Measurements from ENCODE around the gene KCNN4. TPM values are rescaled to one million over a fixed set of nuclear protein-coding genes. Genes with fewer than 3 reads are reported as not detected.

Gene KCNN4
- total RNA-seq, 2 donors from 2014 or later = 2.8 to 3.5 TPM

DNA sequence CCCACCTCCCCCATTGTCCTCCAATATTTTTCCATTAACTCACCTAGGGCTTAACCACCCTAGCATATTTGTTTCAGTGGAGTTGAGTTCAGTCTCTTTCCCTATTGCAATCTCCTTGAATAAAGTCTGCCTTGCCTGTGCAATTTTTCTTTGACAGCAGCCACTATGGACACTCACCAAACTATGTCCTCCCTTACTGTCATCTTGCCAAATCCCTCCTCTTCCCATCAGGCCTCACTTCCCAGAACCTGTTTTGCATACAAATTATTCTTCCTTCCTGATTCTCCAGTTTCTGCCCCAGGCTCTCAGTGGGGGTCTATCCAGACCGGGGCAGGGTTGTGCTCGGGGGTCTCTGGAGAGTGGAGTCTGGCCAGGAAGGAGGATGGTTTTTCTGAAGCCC, 23.7 kb upstream of the KCNN4 start:
- ATAC-seq (ENCODE audit: insufficient number of reproducible peaks, low FRiP score, low read depth) (no peak), DNase-seq (ENCODE audit: low spot score) (no peak)
- TF ChIP-seq, protein P1, sequence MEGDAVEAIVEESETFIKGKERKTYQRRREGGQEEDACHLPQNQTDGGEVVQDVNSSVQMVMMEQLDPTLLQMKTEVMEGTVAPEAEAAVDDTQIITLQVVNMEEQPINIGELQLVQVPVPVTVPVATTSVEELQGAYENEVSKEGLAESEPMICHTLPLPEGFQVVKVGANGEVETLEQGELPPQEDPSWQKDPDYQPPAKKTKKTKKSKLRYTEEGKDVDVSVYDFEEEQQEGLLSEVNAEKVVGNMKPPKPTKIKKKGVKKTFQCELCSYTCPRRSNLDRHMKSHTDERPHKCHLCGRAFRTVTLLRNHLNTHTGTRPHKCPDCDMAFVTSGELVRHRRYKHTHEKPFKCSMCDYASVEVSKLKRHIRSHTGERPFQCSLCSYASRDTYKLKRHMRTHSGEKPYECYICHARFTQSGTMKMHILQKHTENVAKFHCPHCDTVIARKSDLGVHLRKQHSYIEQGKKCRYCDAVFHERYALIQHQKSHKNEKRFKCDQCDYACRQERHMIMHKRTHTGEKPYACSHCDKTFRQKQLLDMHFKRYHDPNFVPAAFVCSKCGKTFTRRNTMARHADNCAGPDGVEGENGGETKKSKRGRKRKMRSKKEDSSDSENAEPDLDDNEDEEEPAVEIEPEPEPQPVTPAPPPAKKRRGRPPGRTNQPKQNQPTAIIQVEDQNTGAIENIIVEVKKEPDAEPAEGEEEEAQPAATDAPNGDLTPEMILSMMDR (IDR thresholded peaks at IDR 0.05) = no peak
- no peaks in the 10 kb centered on the region for H3K27me3 ChIP-seq (replicated peaks; ENCODE audit: insufficient read depth)
- no peaks in the 10 kb centered on the region for H3K9me3 ChIP-seq
- no peaks in the 10 kb centered on the region for H3K4me1 ChIP-seq (ENCODE audit: control insufficient read depth in 1 of 2, low read depth in 2 of 2)
- H3K4me3 ChIP-seq = no peak overlapping the region
- no peaks in the 10 kb centered on the region for H3K36me3 ChIP-seq
- no peak overlapping the region for H3K27ac ChIP-seq

DNA sequence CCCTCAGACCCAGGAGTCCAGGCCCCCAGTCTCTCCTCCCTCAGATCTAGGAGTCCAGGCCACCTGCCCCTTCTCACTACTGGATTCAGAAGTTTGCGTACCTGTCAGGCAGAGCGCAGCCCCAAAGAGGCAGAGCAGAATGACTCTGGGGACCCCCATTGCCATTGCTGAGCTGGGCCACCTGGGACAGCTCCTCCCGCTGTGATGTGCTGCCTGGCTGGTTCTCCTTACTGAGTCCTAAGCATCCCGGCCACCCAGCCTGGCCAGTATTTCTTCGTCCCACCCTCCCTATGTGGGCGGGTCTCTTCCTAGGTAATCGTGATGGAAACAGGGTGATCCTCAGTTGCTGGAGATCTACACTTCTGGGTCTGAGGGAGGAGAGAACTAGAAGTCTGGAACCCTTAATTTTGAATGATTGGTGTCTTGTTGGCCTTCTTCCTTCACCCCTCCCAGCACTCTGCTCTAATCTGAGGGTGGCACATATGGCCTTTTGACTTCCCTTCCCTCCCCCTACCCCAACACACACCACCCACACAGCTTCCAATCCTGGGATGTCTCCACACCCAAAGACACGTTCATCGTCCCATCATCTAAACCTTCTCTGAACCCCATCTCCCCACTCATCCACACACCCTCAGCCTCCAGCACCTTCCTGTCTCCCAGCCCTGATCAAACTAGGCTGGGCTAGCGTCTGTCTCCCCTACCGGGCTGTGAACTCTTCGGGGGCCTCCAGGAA, 21.6 kb upstream of the KCNN4 start, which contains the start of gene LYPD5:
Gene LYPD5, minus strand, starts transcription at position 232 of the 736 bp plus-strand sequence. Its CDS starts 67 bp downstream, at position 165.
- DNase-seq (ENCODE audit: low spot score) (no peak), ATAC-seq (ENCODE audit: insufficient number of reproducible peaks, low FRiP score, low read depth) (no peak)
- H3K27ac ChIP-seq = no peak within 1 kb of the TSS
- H3K4me3 ChIP-seq = no peak within 1 kb of the TSS
- TF ChIP-seq, protein P1 (IDR thresholded peaks at IDR 0.05) = no peak
- H3K36me3 ChIP-seq = no peaks in the 10 kb centered on the region
- H3K27me3 ChIP-seq (replicated peaks; ENCODE audit: insufficient read depth) = peaks cover under 1% of the 10 kb centered on the region
- peaks cover 2 to 9% of the 10 kb centered on the region in 2 donors for H3K4me1 ChIP-seq (ENCODE audit: control insufficient read depth in 1 of 2, low read depth in 2 of 2)
- no peaks in the 10 kb centered on the region for H3K9me3 ChIP-seq

DNA sequence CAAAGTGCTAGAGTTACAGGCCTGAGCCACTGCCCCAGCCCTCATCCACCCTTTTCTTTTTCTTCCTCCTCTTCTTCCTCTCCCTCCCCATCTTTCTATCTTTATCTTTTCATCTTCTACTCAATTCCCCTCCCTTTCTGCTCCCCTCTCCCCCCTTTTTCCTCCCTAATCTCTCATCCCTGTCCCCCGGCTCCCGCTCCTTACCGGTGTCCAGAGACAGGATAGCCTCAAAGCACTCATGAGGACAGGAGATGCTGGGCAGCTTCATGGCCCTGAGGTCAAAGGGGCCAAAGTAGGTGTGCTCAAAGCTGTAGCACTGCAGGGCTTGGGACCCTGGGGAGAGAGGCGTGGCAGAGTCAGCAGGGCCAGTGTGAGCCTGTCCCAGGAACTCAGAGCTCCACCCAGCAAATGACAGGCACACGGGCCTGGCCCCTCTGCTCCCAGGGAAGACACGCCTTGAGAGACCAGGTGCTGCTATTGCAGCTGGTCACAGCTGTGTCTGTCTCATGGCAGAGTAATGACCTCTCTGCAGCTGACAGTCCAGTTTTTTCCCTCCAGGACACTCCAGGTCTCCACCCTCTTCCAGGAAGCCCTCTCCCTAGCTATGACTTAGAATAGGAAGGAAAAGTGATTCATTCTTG, 18.8 kb upstream of the KCNN4 start:
- peaks cover 2 to 9% of the 10 kb centered on the region in 2 donors for H3K4me1 ChIP-seq (ENCODE audit: control insufficient read depth in 1 of 2, low read depth in 2 of 2)
- no peak overlapping the region for H3K27ac ChIP-seq
- ATAC-seq (ENCODE audit: insufficient number of reproducible peaks, low FRiP score, low read depth) = no peak
- DNase-seq (ENCODE audit: low spot score) = no peak
- H3K9me3 ChIP-seq = no peaks in the 10 kb centered on the region
- H3K27me3 ChIP-seq (replicated peaks; ENCODE audit: insufficient read depth) = peaks cover 7% of the 10 kb centered on the region
- no peak overlapping the region for H3K4me3 ChIP-seq
- TF ChIP-seq, protein P1 (IDR thresholded peaks at IDR 0.05) = no peak
- H3K36me3 ChIP-seq = no peaks in the 10 kb centered on the region

DNA sequence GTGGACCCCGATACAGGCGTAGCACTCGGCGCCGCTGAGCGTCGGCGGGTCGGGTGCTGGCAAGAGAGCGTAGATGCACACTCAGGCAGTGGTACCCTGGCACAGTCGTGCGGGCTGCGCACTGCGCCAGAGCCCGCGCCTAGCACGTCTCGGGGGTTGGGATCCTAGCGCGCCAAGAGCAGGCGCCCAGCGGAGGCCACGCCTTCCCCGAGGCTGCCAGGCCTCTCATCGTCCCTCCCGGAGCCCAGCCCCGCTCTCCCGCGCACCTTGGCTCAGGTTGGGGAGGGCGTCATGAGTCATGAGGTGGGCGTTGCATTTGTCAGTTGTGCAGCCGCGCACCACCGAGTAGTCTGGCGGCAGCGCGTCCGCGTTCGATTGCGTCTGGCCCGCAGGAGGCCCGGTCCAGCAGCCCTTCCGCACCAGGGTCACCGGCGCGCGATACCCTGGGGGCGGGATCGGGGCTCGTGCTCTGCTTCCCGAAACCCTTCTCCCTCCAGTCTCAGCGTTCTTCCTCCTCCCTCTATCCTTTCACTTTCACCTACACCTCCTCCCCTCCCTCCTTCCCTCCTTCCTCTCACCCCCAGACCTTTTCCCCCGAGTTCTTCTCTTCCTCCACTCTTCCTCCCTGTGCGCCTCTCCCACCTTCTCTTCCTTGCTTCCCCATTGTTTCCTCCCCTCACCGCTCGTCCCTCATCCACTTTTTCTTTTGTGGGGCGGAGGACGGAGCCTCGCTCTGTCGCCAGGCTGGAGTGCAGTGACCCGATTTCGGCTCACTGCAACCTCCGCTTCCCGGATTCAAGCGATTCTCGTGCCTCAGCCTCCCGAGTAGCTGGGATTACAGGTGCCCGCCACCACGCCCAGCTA, 18.0 kb upstream of the KCNN4 start:
- DNase-seq (ENCODE audit: low spot score) (no peak), ATAC-seq (ENCODE audit: insufficient number of reproducible peaks, low FRiP score, low read depth) (no peak)
- Histone ChIP-seq H3K27ac (no peak overlapping the region), H3K9me3 (no peaks in the 10 kb centered on the region), H3K4me1 (ENCODE audit: control insufficient read depth in 1 of 2, low read depth in 2 of 2) (peaks cover 2 to 9% of the 10 kb centered on the region in 2 donors), H3K4me3 (peak overlapping the region; percentile 70), H3K27me3 (replicated peaks; ENCODE audit: insufficient read depth) (peaks cover 7% of the 10 kb centered on the region), H3K36me3 (no peaks in the 10 kb centered on the region)
- TF ChIP-seq, protein P1 (IDR thresholded peaks at IDR 0.05) = no peak
